HG03097 (cell line): ENCODE measurements around the gene RAB10.
A peak's percentile ranks its signal among the peaks of the same experiment; 100 is the strongest.
"Not testable (repeated sequence)": the region's sequence is repeated elsewhere in the genome, so short reads cannot be mapped to it uniquely, and the experiment has no call there.

Experiments used
- ATAC-seq: cut with Tn5 transposase; IDR thresholded peaks from one replicate; pipeline ENCODE4 v1.9.1; 2021; ENCODE audit not compliant: unreplicated experiment, low FRiP score

RAB10 gene

DNA sequence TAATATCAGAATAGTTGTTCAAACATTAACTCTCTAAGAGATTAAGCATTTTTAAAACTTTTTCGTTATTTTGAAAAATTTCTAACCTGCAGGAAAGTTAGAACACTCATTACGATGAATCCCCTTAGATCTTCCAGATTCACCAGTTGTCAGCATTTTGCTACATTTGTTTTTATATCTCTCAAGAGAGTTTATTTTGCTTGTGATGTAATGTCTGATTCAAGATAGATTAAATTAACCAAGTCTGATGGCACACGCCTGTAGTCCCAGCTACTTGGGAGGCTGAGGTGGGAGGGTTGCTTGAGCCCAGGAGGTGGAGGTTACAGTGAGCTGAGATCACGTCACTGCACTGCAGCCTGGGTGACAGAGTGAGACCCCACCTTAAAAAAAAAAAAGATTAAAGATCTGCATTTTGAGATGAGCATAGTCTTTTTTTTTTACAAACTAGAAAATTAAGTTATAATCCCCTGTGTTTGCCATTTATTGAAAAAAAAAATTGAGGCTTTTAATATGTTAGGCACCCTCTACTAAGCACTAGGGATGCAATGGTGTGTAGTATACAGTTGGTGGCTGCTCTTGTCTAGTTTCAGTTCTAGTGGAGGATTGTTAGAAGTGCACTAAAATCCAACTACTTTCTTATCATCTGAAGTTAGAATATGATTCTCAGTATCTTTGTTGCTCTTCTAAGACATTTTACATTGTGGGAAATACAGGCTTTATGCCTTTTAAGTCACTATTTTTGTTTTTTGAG is 20.9 kb downstream of the RAB10 start:
- ATAC-seq, result no peak

DNA sequence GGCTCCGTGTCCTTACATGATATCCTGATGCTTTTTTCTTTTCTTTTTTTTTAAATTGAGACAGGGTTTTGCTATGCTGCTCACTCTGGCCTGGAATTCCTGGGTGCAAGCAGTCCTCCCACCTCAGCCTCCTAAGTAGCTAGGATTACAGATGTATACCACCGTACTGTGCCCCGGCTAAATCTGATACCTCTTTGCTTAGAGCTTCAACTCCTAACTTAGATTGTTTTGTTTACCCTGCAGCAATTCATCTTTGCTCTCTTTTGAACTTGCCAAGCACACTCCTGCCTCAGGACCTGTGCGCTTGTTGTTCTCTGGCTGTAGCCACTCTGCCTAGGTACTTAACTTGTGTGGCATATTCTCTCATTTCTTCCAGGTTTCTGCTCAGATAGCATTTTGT is 24.5 kb downstream of the RAB10 start:
- ATAC-seq, result no peak

DNA sequence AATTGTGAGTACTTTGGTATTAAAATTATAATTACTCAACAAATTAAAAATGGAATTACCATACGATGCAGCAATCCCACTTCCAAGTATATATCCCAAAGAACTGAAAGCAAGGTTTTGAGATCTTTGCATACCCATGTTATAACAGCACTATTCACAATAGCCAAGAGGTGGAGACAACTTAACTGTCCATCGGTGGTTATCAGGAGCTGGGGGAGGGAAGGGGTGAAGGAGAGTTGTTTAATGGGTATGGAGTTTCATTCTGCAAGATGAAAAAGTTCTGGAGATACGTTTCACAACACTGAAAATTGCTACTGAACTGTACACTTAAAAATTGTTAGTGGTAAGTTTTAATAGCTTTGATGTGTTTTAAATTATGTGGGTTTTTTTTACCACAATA is 25.7 kb downstream of the RAB10 start:
- no peak for ATAC-seq

DNA sequence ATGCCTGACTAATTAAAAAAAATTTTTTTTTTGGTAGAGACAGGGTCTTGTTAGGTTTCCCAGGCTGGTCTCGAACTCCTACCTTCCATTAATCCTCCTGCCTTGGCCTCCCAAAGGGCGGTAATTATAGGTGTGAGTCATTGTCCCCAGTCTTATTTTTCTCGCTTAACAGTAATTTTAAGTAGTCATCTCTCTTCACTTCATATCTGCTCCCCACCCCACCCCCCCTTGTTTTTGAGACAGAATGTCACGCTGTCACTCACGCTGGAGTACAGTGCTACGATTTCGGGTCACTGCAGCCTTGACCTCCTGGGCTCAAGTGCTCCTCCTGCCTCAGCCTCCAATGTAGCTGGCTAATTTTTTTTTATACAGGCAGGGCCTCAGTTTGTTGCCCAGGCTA is 27.7 kb downstream of the RAB10 start:
- ATAC-seq, result no peak

DNA sequence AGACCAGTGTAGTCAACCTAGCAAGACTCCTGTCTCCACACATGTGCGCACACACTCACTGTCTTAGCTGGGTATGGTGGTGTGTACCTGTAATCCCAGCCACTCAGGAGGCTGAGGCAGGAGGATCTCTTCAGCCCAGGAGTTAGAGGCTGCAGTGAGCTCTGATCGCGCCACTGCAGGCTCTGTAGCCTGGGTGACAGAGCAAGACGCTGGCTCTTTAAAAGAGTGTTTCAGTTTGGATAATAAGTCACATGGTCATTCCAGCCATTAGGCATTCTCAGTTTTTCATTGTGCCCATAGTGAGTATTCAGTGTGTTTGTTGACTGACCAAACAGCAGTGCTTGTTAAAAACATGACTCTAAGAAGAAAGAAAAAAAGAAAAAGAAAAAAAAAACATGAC is 31.0 kb downstream of the RAB10 start:
- ATAC-seq, result no peak

DNA sequence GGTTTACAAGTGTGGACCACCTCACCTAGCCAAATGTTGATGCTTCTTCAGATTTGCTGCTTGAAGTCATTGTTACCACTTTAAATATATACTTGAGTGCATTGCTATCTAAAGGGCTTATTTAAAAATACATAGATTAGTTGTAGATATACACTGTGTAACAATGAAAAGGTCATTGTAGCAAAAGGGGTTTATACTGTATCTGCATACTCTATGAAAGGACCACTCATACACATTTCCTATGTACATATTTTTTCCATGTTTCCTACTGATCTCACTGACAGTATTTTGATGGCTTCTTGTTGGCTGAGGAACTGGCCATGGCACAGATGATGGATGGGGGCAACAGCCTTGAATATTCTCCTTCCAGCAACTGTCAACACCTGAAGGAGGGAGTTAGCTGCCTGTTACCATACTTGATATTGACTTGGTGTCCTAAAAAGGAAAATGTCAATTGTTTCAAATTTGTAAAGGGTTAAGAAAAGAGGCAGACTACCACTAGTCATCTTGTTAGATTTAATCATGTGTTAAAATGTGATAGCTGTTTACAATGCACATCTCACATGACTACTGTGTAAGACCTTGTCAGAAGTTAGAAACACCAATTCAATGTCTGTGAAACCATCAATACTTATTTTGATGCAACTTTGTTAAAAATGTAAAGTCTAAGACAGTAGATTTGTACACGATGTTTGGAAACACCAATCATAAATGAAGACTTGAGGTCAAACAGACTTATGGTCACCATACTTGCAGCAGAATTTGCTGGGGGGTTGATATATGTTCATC is 33.5 kb downstream of the RAB10 start:
- no peak for ATAC-seq

DNA sequence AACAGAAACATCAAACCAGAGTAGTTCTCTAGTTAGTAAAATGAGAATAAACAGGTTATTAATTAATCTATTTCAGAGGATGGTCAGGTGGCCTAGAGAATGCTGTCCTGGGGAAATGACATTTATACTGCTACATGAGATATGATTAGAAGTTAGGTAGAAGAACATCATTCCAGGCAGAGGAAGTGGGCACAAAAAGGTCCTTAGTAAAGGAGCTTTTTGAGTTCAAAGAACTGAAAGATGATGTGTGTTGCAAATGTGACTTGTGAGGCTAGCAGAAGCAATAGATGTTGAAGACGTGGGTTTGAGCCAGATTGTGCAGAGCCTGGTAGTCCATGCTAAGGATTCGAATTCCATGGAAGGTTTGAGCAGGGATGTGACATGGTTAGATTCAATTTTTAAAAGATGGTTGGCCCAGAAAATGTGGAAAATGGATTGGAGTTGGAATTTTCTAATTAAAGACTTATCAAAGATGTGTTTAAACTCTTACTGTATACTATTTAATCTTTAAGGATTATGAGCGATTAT is 34.2 kb downstream of the RAB10 start:
- no peak for ATAC-seq

DNA sequence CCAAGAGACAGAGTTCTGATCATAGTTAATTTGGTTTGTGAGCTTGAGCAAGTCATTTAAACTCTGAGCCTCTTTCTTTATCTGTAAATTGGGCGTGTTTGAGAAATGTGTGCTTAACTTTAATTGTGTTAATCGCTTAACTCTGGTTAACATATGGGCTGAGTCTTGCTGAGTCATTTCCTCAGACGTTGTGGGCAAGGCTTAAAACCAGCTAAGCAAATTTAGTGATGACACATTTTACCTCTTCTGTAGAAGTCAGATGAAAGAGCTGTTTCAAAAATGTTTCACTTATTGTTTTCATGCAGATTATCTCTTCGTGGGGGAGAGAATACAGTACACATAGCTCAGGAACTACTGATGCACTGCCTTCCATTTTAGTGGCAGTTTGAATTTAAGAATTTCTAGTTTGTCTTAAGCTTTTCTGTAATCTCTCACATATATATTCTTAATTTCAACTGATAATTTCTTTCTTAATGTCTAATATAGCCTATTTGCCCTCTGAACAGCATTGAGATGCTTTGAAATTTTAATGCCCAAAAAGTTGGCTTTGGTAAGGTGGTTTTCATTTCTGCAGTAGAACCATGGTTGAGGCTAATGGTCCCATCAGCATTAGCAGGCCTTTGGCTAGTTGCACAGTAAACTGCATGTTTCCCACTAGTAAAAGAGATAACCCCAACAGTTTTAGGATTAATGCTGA is 34.9 kb downstream of the RAB10 start:
- peak; percentile 53 for ATAC-seq

DNA sequence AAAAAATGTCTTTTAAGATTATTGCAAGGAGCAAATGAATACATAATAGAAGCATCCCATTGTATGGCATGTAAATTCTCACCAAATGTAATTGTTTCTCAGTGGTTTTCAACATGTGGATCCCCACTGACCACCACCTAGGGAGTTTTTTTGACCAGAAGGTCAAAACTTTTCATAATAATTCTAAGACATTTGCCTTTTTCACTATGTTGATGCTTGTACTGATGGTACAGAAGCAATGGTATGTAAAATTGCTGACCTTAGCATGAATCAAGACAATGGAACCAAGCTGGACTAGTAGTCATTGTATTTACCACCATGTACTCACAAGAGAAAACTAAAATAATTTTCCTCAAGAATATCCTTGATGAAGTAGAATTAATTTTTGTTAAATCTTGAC is 36.8 kb downstream of the RAB10 start:
- no peak for ATAC-seq

DNA sequence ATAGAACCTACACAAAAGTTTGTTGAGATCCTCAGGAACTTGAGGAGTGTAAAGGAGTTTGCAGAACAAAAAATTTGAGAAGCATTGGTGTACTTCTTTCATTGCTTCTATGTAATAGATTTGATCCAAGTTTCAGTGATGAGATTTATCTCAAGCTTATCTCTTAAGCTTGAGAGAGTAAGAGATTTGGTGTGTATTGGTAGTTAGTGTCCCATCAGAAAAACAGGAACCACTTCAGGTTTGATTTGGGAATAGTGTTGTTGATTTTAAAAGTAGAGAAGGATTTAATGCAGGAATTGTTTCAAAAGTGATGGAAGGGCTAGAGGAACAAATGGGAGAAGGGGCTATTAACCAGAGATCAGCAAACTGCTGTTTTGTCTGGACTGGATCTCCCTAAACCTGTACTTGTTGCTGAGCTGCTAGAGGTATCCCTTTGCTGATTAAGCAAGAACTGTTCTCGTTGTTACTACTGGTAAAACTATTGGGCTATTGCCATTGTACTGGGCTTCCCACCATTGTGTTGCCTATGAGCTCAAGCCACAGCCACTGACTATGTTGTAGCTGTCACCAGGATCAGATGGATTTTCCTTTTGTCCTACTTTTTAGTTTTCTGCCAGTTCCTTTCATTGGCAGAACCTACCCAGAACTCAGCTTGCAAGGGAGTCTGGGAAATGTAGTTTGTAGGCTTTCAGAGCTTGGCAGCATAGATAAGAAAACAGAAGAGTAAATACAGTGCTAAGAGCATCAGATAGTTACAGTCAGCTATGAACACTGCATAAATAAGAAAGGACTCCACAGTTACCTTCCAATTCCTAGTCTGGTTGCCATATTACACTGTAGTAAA is 39.3 kb downstream of the RAB10 start:
- no peak for ATAC-seq

DNA sequence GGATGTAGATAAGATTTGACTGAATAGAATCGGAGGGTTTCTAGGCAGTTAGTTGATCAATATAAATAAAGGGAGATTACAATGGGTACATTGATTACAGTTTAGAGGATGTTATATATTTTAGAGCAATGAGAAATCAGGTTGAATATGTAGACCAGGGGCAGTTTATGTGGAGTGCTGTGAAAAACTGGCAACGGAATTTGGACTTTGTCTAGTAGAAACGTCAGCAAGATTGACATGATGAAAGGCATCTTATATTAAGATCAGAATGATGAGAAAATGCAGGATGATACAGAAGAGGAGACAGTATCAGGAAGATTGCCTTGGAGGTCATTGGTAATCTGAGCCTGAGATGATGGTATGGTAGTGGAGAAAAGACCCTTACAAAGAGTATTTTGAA is 39.9 kb downstream of the RAB10 start:
- no peak for ATAC-seq

DNA sequence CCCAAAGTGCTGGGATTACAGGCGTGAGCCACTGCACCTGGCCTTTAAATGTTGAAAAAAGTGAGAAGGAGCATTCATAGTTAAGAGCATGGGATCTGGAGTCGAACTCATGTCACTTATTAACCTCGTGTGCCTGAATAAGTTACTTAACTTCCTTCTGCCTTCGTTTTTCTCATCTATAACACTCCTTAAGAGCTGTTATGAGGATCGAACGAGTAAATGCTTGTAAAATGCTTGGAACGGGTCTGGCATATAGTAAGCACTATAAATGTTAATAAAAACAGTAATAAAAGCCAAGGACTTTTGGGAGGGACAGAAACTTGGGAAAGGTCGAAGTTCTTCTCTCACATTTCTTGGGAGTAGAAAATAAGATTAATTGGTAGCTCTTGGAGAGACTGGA is 40.8 kb downstream of the RAB10 start:
- ATAC-seq, result no peak

DNA sequence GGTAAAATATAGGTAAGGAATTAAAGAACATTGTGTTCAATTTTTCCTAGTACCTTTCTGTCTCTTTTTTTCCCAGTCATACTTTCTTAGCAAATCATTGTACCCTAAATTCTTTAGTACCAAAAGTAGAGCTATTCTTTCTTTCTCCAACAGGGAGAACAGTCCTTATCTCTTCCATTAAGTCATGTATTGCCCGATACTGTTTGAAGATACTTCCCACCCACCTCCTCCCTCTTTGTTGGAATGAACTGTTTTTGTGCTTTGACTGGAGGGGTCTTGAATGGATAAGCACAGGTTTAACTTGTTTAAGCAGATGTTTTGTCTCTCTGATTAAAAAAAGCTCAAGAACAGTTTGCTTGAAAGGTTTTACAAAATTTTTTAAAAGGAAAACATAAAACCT is 41.3 kb downstream of the RAB10 start:
- ATAC-seq, result no peak

DNA sequence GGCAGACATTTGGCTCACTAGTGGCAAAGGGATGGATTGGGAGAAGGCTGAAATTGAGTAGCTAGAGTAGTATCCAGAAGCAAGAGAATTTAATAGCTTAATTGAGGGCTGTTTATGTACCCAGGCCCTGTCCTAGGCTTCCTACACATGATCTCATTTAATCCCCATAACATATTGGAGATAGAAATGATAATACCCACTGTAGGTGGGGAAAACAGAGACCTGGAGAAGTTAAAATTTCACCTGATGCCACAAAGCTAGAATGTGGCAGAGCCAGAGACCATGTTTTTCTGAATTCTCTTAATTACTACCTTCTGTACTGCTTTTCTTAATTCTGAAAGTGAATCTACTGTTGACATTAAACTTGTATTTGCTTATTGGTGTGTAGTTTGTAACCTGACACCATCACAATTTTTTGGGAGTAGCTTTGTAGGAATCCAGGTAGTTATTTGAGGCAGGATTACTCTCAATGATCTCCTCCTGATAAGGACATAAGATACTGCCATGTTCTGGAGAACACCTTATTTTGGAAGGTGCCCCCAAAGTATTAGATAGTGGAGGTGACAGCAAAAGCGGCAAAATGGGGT is 42.2 kb downstream of the RAB10 start:
- ATAC-seq, result no peak

DNA sequence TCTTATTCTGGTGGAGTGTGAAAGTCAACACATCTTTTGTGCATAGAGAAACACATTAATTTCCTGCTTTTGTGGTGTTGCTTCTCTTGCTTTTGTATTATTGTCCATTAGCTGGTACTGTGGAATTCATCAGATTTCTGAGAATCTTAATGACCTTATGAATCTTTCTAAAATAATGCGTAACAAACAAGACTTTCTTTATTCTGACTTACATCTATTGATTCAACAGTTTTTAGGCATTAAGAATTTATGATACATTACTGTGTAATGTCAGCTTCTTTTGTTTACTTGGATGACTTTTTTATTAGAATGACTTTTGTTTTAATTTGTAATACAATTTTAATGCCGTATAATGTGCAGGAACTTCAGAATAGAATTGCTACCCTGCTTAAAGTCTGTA is 43.4 kb downstream of the RAB10 start:
- ATAC-seq, result no peak

DNA sequence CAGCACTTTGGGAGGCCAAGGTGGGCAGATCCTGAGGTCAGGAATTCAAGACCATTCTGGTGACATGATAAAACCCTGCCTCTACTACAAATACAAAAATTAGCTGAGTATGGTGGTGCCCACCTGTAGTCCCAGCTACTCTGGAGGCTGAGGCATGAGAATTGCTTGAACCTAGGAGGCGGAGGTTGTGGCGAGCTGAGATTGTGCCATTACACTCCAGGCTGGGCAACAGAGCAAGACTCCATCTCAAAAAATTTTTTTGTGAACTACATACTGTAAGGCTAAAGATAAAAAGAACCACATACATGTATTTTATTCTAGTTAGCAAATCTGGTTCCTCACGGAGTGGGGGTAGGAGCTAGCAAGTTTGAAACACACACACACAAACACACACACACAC is 45.1 kb downstream of the RAB10 start:
- ATAC-seq, result no peak

DNA sequence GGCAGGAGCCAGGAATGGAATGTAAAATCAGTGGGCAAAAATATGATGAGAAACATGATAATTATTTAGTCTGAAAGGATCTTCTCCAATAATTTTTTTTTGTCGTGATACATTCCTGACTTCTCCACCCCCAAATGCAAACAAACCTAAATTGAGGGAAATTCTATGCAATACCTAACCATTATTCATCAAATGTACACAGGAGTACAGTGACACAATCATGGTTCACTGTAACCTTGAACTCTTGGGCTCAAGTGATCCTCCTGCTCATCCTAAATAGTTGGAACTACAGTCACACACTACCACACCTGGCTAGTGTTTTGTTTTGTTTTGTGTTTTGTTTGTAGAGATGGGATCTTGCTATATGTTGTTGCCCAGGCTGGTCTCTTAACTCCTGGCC is 46.5 kb downstream of the RAB10 start:
- no peak for ATAC-seq

DNA sequence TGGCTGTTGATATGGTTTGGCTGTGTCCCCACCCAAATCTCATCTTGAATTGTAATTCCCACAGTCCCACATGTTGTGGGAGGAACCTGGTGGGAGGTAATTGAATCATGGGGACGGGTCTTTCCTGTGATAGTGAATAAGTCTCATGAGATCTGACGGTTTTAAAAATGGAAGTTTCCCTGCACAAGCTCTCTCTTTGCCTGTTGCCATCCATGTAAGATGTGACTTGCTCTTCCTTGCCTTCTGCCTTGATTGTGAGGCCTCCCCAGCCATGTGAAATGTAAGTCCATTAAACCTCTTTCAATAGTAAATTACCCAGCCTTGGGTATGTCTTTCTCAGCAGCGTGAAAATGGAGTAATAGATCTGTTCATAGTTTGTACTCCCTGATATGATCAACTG is 47.0 kb downstream of the RAB10 start:
- ATAC-seq, result not testable (repeated sequence)

DNA sequence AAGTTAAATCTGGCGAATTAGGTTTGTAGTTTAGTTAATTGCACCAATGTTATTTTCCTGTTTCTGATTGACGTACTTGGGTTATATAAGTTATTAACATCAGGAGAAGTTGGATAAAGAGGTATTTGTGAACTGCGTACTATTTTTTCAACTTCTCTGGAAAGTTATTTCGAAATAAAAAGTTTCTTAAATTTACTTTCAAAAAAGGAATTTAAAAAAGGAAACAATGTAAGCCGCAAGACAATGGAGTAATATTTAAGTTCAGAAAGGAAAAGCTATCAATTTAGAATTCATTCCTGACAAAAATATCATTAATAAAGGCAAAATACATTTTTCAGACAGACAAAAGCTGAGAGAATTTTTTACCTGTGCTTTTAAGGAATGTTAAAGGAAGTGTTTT is 47.7 kb downstream of the RAB10 start:
- no peak for ATAC-seq

DNA sequence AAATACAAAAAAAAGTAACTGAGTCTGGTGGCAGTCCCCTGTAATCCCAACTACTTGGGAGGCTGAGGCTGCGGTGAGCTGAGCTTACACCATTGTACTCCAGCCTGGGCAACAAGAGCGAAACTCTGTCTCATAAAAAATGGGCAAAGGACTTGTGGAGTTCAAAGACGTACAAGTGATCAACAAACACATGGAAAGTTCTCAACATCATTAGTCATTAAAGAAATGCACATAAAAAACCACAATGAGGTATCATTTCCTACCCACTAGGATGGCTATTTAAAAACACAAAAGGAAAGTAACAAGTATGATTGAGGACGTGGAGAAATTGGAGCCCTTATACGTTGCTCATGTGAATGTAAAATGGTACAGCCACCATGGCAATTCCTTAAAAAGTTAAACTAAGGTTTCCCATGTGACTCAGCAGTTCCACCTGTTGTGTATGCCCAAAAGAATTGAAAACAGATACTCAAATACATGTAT is 52.3 kb downstream of the RAB10 start:
- no peak for ATAC-seq
